Esophagus muscularis mucosa (tissue), 3 donors: Measurements from ENCODE around the gene MACC1.

Source experiments
- EP300 ChIP-seq: sonication (generic); formaldehyde crosslinking; IDR thresholded peaks from one replicate; pipeline ENCODE4 v1.6.1; 2017; ENCODE audit warnings: antibody characterized with exemption
- TF ChIP-seq, protein P1 (sequence below), 3 experiments: fragments of 200-600 bp in 2 of 3; fragments of 450-650 bp in 1 of 3; sonication (generic) in 2 of 3; IDR thresholded peaks; one replicate each; pipeline ENCODE4 v1.5.1; 2017 to 2019; ENCODE audit warnings: antibody characterized with exemption in 3 of 3, mild to moderate bottlenecking in 2 of 3, moderate library complexity in 1 of 3

DNA sequence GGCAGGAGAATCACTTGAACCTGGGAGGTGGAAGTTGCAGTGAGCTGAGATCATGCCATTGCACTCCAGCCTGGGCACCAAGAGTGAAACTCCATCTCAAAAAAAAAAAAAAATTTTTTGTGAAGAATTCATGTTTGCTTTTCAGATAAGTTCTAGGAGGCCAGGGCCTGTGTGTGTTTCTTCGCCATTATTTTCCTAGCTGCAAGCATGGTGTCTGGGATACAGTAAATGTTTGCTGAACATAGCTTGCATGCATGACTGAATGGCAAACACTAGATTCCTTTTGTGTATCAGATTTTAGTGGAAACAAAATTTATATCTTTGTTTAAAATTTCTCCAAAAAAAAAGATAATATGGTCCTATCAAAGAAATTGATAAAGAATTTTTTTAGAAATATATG is 9.7 kb upstream of the MACC1 start:
- TF ChIP-seq EP300 = no peak
- TF ChIP-seq, protein P1, sequence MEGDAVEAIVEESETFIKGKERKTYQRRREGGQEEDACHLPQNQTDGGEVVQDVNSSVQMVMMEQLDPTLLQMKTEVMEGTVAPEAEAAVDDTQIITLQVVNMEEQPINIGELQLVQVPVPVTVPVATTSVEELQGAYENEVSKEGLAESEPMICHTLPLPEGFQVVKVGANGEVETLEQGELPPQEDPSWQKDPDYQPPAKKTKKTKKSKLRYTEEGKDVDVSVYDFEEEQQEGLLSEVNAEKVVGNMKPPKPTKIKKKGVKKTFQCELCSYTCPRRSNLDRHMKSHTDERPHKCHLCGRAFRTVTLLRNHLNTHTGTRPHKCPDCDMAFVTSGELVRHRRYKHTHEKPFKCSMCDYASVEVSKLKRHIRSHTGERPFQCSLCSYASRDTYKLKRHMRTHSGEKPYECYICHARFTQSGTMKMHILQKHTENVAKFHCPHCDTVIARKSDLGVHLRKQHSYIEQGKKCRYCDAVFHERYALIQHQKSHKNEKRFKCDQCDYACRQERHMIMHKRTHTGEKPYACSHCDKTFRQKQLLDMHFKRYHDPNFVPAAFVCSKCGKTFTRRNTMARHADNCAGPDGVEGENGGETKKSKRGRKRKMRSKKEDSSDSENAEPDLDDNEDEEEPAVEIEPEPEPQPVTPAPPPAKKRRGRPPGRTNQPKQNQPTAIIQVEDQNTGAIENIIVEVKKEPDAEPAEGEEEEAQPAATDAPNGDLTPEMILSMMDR (IDR thresholded peaks at IDR 0.05) = no peak
